Effector memory CD4-positive, alpha-beta T cell (primary cell): Measurements from ENCODE around the gene GALR1.
A peak's percentile ranks its signal among the peaks of the same experiment; 100 is the strongest.

Source experiments
- DNase-seq, 3 donors: peaks; one replicate each; pipeline ENCODE4 v3.0.0-alpha.2; 2020
- H3K27ac ChIP-seq: 2 replicates; pipeline ENCODE4 v1.7.0; 2013; ENCODE audit warnings: mild to moderate bottlenecking, low read length, moderate library complexity; ENCODE audit not compliant: insufficient read depth, poor library complexity, severe bottlenecking
- H3K27me3 ChIP-seq: replicated peaks from 2 replicates; pipeline ENCODE4 v1.7.0; 2013; ENCODE audit warnings: mild to moderate bottlenecking, low read length; ENCODE audit not compliant: insufficient read depth, control insufficient read depth, poor library complexity, severe bottlenecking
- H3K36me3 ChIP-seq: 2 replicates; pipeline ENCODE4 v1.7.0; 2013; ENCODE audit warnings: mild to moderate bottlenecking, low read length, moderate library complexity; ENCODE audit not compliant: control insufficient read depth, insufficient read depth
- H3K4me1 ChIP-seq: 2 replicates; pipeline ENCODE4 v1.7.0; 2013; ENCODE audit warnings: low read length, mild to moderate bottlenecking; ENCODE audit not compliant: control insufficient read depth, insufficient read depth, poor library complexity, severe bottlenecking
- H3K4me3 ChIP-seq: 2 replicates; pipeline ENCODE4 v1.7.0; 2013; ENCODE audit warnings: low read length, low read depth, mild to moderate bottlenecking; ENCODE audit not compliant: insufficient read depth, poor library complexity, severe bottlenecking
- H3K9me3 ChIP-seq: 2 replicates; pipeline ENCODE4 v1.7.0; 2013; ENCODE audit warnings: mild to moderate bottlenecking, low read length, moderate library complexity; ENCODE audit not compliant: control insufficient read depth

GALR1 gene

GRCh38 chr18:77248873-77249568, 627 bp upstream of the GALR1 start:
- Histone ChIP-seq H3K4me3 (peak overlapping the region; percentile 29), H3K27me3 (peaks cover 22% of the 10 kb centered on the region)

GRCh38 chr18:77250501-77250925, 865 bp downstream of the GALR1 start:
- Histone ChIP-seq H3K27me3 (peaks cover 22% of the 10 kb centered on the region), H3K9me3 (no peaks in the 10 kb centered on the region), H3K4me1 (peaks cover 15% of the 10 kb centered on the region), H3K36me3 (no peaks in the 10 kb centered on the region), H3K4me3 (no peak overlapping the region), H3K27ac (no peak overlapping the region)
- DNase-seq: no peak

More at GRCh38 chr18:77248873-77249568, 627 bp upstream of the GALR1 start:
- Histone ChIP-seq H3K9me3 (no peaks in the 10 kb centered on the region), H3K27ac (no peak overlapping the region), H3K36me3 (no peaks in the 10 kb centered on the region), H3K4me1 (peaks cover 15% of the 10 kb centered on the region)
- no peak for DNase-seq

- Histone ChIP-seq H3K27ac (no peak overlapping the region), H3K27me3 (peaks cover 22% of the 10 kb centered on the region), H3K4me1 (peaks cover 15% of the 10 kb centered on the region), H3K36me3 (no peaks in the 10 kb centered on the region), H3K9me3 (no peaks in the 10 kb centered on the region), H3K4me3 (no peak overlapping the region)
- no peak for DNase-seq
Observed at GRCh38 chr18:77250926-77251729, 1.5 kb downstream of the GALR1 start.

- peaks cover 22% of the 10 kb centered on the region for H3K27me3 ChIP-seq
- H3K9me3 ChIP-seq: no peaks in the 10 kb centered on the region
Observed at GRCh38 chr18:77251730-77252050, 2.0 kb downstream of the GALR1 start.

GRCh38 chr18:77254711-77255405, 5.2 kb downstream of the GALR1 start:
- Histone ChIP-seq H3K4me3 (no peak overlapping the region), H3K4me1 (peaks cover 5% of the 10 kb centered on the region), H3K27ac (no peak overlapping the region), H3K36me3 (no peaks in the 10 kb centered on the region), H3K9me3 (no peaks in the 10 kb centered on the region), H3K27me3 (peaks cover 8% of the 10 kb centered on the region)
- DNase-seq: no peak

More at GRCh38 chr18:77251730-77252050, 2.0 kb downstream of the GALR1 start:
- H3K4me1 ChIP-seq: peaks cover 15% of the 10 kb centered on the region
- no peak overlapping the region for H3K4me3 ChIP-seq
- no peak for DNase-seq
- H3K27ac ChIP-seq: no peak overlapping the region
- no peaks in the 10 kb centered on the region for H3K36me3 ChIP-seq

GRCh38 chr18:77255426-77256105, 5.9 kb downstream of the GALR1 start:
- Histone ChIP-seq H3K4me1 (peaks cover 3% of the 10 kb centered on the region), H3K36me3 (no peaks in the 10 kb centered on the region), H3K4me3 (no peak overlapping the region), H3K27me3 (peaks cover 4% of the 10 kb centered on the region), H3K27ac (no peak overlapping the region), H3K9me3 (no peaks in the 10 kb centered on the region)
- no peak for DNase-seq

GRCh38 chr18:77262643-77263465, 13.2 kb downstream of the GALR1 start:
- H3K4me1 ChIP-seq: no peaks in the 10 kb centered on the region
- no peaks in the 10 kb centered on the region for H3K27me3 ChIP-seq
- H3K4me3 ChIP-seq: no peak overlapping the region
- no peaks in the 10 kb centered on the region for H3K9me3 ChIP-seq
- no peak for DNase-seq
- no peak overlapping the region for H3K27ac ChIP-seq
- H3K36me3 ChIP-seq: no peaks in the 10 kb centered on the region

- no peak overlapping the region for H3K27ac ChIP-seq
- no peak overlapping the region for H3K4me3 ChIP-seq
- no peaks in the 10 kb centered on the region for H3K9me3 ChIP-seq
- no peak for DNase-seq
- no peaks in the 10 kb centered on the region for H3K4me1 ChIP-seq
- no peaks in the 10 kb centered on the region for H3K36me3 ChIP-seq
- H3K27me3 ChIP-seq: no peaks in the 10 kb centered on the region
Observed at GRCh38 chr18:77263466-77263763, 13.8 kb downstream of the GALR1 start.

GRCh38 chr18:77267969-77268368, 18.3 kb downstream of the GALR1 start:
- no peak for DNase-seq
- no peaks in the 10 kb centered on the region for H3K27me3 ChIP-seq
- no peaks in the 10 kb centered on the region for H3K36me3 ChIP-seq
- no peak overlapping the region for H3K27ac ChIP-seq
- H3K4me1 ChIP-seq: no peaks in the 10 kb centered on the region
- H3K4me3 ChIP-seq: no peak overlapping the region
- no peaks in the 10 kb centered on the region for H3K9me3 ChIP-seq
